ENCODE measurements around the gene ENAM. TPM values are rescaled to one million over a fixed set of nuclear protein-coding genes. Genes with fewer than 3 reads are reported as not detected.

ENAM gene, protein sequence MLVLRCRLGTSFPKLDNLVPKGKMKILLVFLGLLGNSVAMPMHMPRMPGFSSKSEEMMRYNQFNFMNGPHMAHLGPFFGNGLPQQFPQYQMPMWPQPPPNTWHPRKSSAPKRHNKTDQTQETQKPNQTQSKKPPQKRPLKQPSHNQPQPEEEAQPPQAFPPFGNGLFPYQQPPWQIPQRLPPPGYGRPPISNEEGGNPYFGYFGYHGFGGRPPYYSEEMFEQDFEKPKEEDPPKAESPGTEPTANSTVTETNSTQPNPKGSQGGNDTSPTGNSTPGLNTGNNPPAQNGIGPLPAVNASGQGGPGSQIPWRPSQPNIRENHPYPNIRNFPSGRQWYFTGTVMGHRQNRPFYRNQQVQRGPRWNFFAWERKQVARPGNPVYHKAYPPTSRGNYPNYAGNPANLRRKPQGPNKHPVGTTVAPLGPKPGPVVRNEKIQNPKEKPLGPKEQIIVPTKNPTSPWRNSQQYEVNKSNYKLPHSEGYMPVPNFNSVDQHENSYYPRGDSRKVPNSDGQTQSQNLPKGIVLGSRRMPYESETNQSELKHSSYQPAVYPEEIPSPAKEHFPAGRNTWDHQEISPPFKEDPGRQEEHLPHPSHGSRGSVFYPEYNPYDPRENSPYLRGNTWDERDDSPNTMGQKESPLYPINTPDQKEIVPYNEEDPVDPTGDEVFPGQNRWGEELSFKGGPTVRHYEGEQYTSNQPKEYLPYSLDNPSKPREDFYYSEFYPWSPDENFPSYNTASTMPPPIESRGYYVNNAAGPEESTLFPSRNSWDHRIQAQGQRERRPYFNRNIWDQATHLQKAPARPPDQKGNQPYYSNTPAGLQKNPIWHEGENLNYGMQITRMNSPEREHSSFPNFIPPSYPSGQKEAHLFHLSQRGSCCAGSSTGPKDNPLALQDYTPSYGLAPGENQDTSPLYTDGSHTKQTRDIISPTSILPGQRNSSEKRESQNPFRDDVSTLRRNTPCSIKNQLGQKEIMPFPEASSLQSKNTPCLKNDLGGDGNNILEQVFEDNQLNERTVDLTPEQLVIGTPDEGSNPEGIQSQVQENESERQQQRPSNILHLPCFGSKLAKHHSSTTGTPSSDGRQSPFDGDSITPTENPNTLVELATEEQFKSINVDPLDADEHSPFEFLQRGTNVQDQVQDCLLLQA
- under 0.01 and 0.21 TPM in 2 replicates for total RNA-seq

DNA sequence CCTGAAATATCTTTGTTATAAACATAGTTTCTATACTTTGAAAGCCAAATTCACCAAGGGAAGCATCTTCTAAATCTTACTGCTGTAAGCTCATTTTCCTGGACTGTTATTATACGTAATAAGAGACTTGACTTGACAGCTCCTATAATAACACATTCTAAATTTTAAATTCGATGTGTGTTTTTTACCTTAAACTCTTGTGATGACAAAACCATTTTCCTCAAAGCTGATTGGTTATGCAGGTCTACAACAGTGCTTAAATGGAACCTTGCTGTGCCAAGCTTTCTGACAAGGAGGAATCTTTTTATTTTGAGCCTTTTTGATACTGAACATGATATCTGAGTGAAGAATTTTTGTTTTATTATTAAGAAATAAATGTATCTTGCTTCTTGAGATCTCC, at the start of gene ENAM:
Gene ENAM (plus strand): TSS at position 301 of the 400 bp plus-strand sequence. CDS start 757 bp downstream, outside the sequence.
- no peaks in the 10 kb centered on the region for H3K27me3 ChIP-seq (ENCODE audit: control insufficient read depth, insufficient read depth, low read length)

DNA sequence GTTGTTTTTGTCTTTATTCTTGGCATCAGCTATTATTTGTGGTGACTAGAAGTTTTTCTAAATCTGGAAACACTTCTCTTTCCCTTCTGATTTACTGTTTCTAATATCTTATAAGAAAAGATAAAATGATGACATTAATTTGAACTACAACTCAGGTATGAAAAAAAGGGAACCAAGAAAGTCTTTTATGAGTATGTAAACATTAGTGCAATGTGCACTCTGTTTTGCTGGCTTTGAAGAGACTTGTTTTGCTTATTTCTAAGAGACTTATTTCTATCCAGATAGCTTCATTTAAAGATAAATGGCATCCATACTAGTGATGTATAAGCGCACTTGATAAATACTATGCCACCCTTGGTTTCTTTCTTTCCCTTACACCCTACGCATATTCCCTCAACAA, 46.6 kb upstream of the ENAM start:
- TF ChIP-seq CTCF (IDR thresholded peaks at IDR 0.05; ENCODE audit: insufficient read depth, low read length, poor library complexity, severe bottlenecking) = no peak
- DNase-seq (ENCODE audit: low read depth) = no peak
- Histone ChIP-seq H3K27me3 (ENCODE audit: control insufficient read depth, insufficient read depth, low read length) (no peaks in the 10 kb centered on the region), H3K4me3 (ENCODE audit: low read depth, low read length) (no peak overlapping the region), H3K36me3 (ENCODE audit: control insufficient read depth, insufficient read depth, low read length) (no peaks in the 10 kb centered on the region)

More for the DNA sequence above, at the start of gene ENAM:
- DNase-seq (ENCODE audit: low read depth) = no peak
- Histone ChIP-seq H3K36me3 (ENCODE audit: control insufficient read depth, insufficient read depth, low read length) (no peaks in the 10 kb centered on the region), H3K4me3 (ENCODE audit: low read depth, low read length) (no peak within 1 kb of the TSS)
- no peak for TF ChIP-seq CTCF (IDR thresholded peaks at IDR 0.05; ENCODE audit: insufficient read depth, low read length, poor library complexity, severe bottlenecking)

DNA sequence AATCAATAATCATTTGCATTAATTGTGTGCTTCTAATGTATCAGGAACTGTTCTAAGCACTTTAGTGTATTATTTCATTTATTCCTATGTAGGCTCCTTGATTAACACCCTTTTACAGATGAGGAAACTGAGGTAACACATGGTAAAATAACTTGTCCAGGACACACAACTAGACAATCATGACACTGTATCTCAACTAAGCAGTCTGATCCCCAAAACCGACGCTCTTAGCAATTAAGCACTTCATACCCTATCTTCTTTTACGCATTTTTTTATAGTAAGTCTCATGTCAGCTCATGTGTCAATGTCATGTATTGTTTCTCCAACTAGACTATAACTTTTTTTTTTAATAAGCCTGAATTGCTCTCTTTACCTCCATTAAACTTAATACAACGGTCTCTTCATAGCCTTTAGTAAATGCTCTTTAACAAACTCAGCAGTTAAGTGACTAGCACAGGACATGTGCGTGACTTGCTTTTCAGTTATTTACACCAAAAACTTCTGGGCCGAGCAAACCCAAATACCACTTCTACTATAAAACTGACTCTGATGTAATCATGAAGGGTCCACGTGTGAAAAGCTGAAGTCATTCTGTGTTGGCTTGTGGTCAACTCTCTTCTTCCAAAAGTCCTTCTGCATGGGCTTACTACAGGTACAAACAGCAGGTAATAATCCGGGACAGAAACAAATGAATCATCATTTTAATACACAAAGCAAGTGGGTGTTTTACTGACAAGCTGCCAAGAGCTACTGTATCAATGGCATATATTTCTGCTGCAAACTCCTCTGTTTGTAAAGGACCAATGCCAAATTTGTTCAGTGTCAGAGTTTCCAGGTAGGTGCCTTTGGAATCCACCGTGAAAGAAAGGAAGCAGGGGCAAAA, 44.4 kb upstream of the ENAM start:
- H3K36me3 ChIP-seq (ENCODE audit: control insufficient read depth, insufficient read depth, low read length) = no peaks in the 10 kb centered on the region
- no peak for TF ChIP-seq CTCF (IDR thresholded peaks at IDR 0.05; ENCODE audit: insufficient read depth, low read length, poor library complexity, severe bottlenecking)
- no peak overlapping the region for H3K4me3 ChIP-seq (ENCODE audit: low read depth, low read length)
- peak; percentile 51 for DNase-seq (ENCODE audit: low read depth)
- no peaks in the 10 kb centered on the region for H3K27me3 ChIP-seq (ENCODE audit: control insufficient read depth, insufficient read depth, low read length)

- no peaks in the 10 kb centered on the region for H3K36me3 ChIP-seq (ENCODE audit: control insufficient read depth, insufficient read depth, low read length)
- no peak for TF ChIP-seq CTCF (IDR thresholded peaks at IDR 0.05; ENCODE audit: insufficient read depth, low read length, poor library complexity, severe bottlenecking)
- H3K4me3 ChIP-seq (ENCODE audit: low read depth, low read length) = no peak overlapping the region
- H3K27me3 ChIP-seq (ENCODE audit: control insufficient read depth, insufficient read depth, low read length) = no peaks in the 10 kb centered on the region
- DNase-seq (ENCODE audit: low read depth) = no peak
These were observed 41.7 kb upstream of the ENAM start for GRCh38 chr4:70586841-70587240.

- no peak for TF ChIP-seq CTCF (IDR thresholded peaks at IDR 0.05; ENCODE audit: insufficient read depth, low read length, poor library complexity, severe bottlenecking)
- H3K27me3 ChIP-seq (ENCODE audit: control insufficient read depth, insufficient read depth, low read length) = no peaks in the 10 kb centered on the region
- no peak overlapping the region for H3K4me3 ChIP-seq (ENCODE audit: low read depth, low read length)
- no peaks in the 10 kb centered on the region for H3K36me3 ChIP-seq (ENCODE audit: control insufficient read depth, insufficient read depth, low read length)
- no peak for DNase-seq (ENCODE audit: low read depth)
These were observed 38.8 kb upstream of the ENAM start for GRCh38 chr4:70589785-70590184.

All from kidney epithelial cell (primary cell).